SKM-1 treated with dmso at 0.1 percent for 144 hours (cell line): ENCODE results near the gene LEFTY1.
"Not testable (repeated sequence)": the region's sequence is repeated elsewhere in the genome, so short reads cannot be mapped to it uniquely, and the experiment has no call there.

ENCODE experiments used
- DNase-seq: peaks from one replicate; lab custom pipeline; 2025; ENCODE audit not compliant: unreplicated experiment; lab: John Stamatoyannopoulos, UW

Gene LEFTY1

GRCh38 chr1:225888898-225889601 is at the start of gene LEFTY1:
Gene LEFTY1 (minus strand): TSS chr1:225889146. CDS start chr1:225889066, 80 bp downstream.
- no peak for DNase-seq

- no peak for DNase-seq
Observed at GRCh38 chr1:225937048-225937968, 48.4 kb upstream of the LEFTY1 start.

GRCh38 chr1:225936523-225936922 is 47.6 kb upstream of the LEFTY1 start:
- DNase-seq: no peak

GRCh38 chr1:225936086-225936485 is 47.1 kb upstream of the LEFTY1 start:
- not testable (repeated sequence) for DNase-seq

GRCh38 chr1:225934711-225935110 is 45.8 kb upstream of the LEFTY1 start:
- DNase-seq: no peak

GRCh38 chr1:225933072-225933471 is 44.1 kb upstream of the LEFTY1 start:
- DNase-seq: no peak

- DNase-seq: no peak
Observed at GRCh38 chr1:225931270-225932136, 42.6 kb upstream of the LEFTY1 start.

GRCh38 chr1:225930566-225930965 is 41.6 kb upstream of the LEFTY1 start:
- DNase-seq: no peak

- DNase-seq: not testable (repeated sequence)
Observed at GRCh38 chr1:225929462-225929861, 40.5 kb upstream of the LEFTY1 start.

GRCh38 chr1:225928186-225929175 is 39.5 kb upstream of the LEFTY1 start:
- DNase-seq: no peak

GRCh38 chr1:225926551-225927113 is 37.7 kb upstream of the LEFTY1 start:
- DNase-seq: peak; percentile 76

- peak; percentile 99 for DNase-seq
Observed at GRCh38 chr1:225923692-225924555, 35.0 kb upstream of the LEFTY1 start, which contains the start of gene PYCR2. Gene PYCR2 (minus strand): TSS chr1:225924250. CDS start chr1:225924110, 140 bp downstream.

- no peak for DNase-seq
Observed at GRCh38 chr1:225923381-225923691, 34.4 kb upstream of the LEFTY1 start.

GRCh38 chr1:225921734-225922709 is 33.1 kb upstream of the LEFTY1 start:
- no peak for DNase-seq

GRCh38 chr1:225919906-225920305 is 31.0 kb upstream of the LEFTY1 start:
- no peak for DNase-seq

GRCh38 chr1:225918280-225918679 is 29.3 kb upstream of the LEFTY1 start:
- no peak for DNase-seq

- no peak for DNase-seq
Observed at GRCh38 chr1:225917536-225917935, 28.6 kb upstream of the LEFTY1 start.

- no peak for DNase-seq
Observed at GRCh38 chr1:225917101-225917500, 28.2 kb upstream of the LEFTY1 start.
